ENCODE results near the gene PRKN. TPM values are rescaled to one million over a fixed set of nuclear protein-coding genes. Genes with fewer than 3 reads are reported as not detected.
"Not testable (repeated sequence)": the region's sequence is repeated elsewhere in the genome, so short reads cannot be mapped to it uniquely, and the experiment has no call there.

PRKN gene
- total RNA-seq, 1 experiment from 2014 or later, result 0.34 TPM

- H3K4me3 Mint-ChIP-seq (ENCODE audit: unreplicated experiment), result no peak overlapping the region
- ChIA-PET CTCF (no interaction called here), POLR2A (no interaction called here)
- DNase-seq, result no peak
- H3K36me3 ChIP-seq (ENCODE audit: control insufficient read depth, insufficient read depth, low read length), result no peaks in the 10 kb centered on the region
- no TSS peak for BruUV-seq (replicated peaks)
- H3K27ac Mint-ChIP-seq (ENCODE audit: unreplicated experiment), result no peak overlapping the region
- no peaks in the 10 kb centered on the region for H3K27me3 ChIP-seq (replicated peaks; ENCODE audit: control insufficient read depth, insufficient read depth, low read length)
- H3K4me3 ChIP-seq (ENCODE audit: low read depth, low read length), result no peak overlapping the region
- peaks cover 5% of the 10 kb centered on the region for H3K27me3 Mint-ChIP-seq (ENCODE audit: insufficient read depth, unreplicated experiment)
- no peaks in the 10 kb centered on the region for H3K9me3 Mint-ChIP-seq (ENCODE audit: unreplicated experiment)
- no peaks in the 10 kb centered on the region for H3K36me3 Mint-ChIP-seq (ENCODE audit: insufficient read depth, unreplicated experiment)
- no peak for TF ChIP-seq CTCF (IDR thresholded peaks at IDR 0.05; ENCODE audit: insufficient read depth in 1 of 2, low read depth in 1 of 2, low read length in 1 of 2, severe bottlenecking in 1 of 2, unreplicated experiment in 1 of 2)
- no peaks in the 10 kb centered on the region for H3K9me3 ChIP-seq
- intact Hi-C loops (cut with micrococcal nuclease; ENCODE audit: unreplicated experiment), result no loop called here
- H3K4me1 Mint-ChIP-seq (ENCODE audit: low read depth, unreplicated experiment), result no peaks in the 10 kb centered on the region
- no peaks in the 10 kb centered on the region for H3K4me1 ChIP-seq
Observed at GRCh38 chr6:161853657-161854056, 873.9 kb downstream of the PRKN start.

GRCh38 chr6:161851486-161851885 is 876.1 kb downstream of the PRKN start:
- H3K4me1 Mint-ChIP-seq (ENCODE audit: low read depth, unreplicated experiment); H3K36me3 Mint-ChIP-seq (ENCODE audit: insufficient read depth, unreplicated experiment); H3K4me3 ChIP-seq (ENCODE audit: low read depth, low read length); H3K9me3 ChIP-seq; H3K4me1 ChIP-seq; CTCF ChIA-PET; intact Hi-C loops (cut with micrococcal nuclease; ENCODE audit: unreplicated experiment); H3K27ac Mint-ChIP-seq (ENCODE audit: unreplicated experiment); H3K27me3 ChIP-seq (replicated peaks; ENCODE audit: control insufficient read depth, insufficient read depth, low read length); BruUV-seq (replicated peaks); H3K9me3 Mint-ChIP-seq (ENCODE audit: unreplicated experiment); POLR2A ChIA-PET; H3K4me3 Mint-ChIP-seq (ENCODE audit: unreplicated experiment); DNase-seq; H3K36me3 ChIP-seq (ENCODE audit: control insufficient read depth, insufficient read depth, low read length); H3K27me3 Mint-ChIP-seq (ENCODE audit: insufficient read depth, unreplicated experiment): not testable (repeated sequence)

- no TSS peak for BruUV-seq (replicated peaks)
- ChIA-PET POLR2A (no interaction called here), CTCF (no interaction called here)
- no peaks in the 10 kb centered on the region for H3K4me1 Mint-ChIP-seq (ENCODE audit: low read depth, unreplicated experiment)
- no peaks in the 10 kb centered on the region for H3K4me1 ChIP-seq
- H3K36me3 Mint-ChIP-seq (ENCODE audit: insufficient read depth, unreplicated experiment), result no peaks in the 10 kb centered on the region
- H3K4me3 Mint-ChIP-seq (ENCODE audit: unreplicated experiment), result no peak overlapping the region
- intact Hi-C loops (cut with micrococcal nuclease; ENCODE audit: unreplicated experiment), result no loop called here
- H3K4me3 ChIP-seq (ENCODE audit: low read depth, low read length), result no peak overlapping the region
- H3K36me3 ChIP-seq (ENCODE audit: control insufficient read depth, insufficient read depth, low read length), result no peaks in the 10 kb centered on the region
- H3K27me3 Mint-ChIP-seq (ENCODE audit: insufficient read depth, unreplicated experiment), result peaks cover 8% of the 10 kb centered on the region
- no peaks in the 10 kb centered on the region for H3K9me3 ChIP-seq
- no peak overlapping the region for H3K27ac Mint-ChIP-seq (ENCODE audit: unreplicated experiment)
- no peak for TF ChIP-seq CTCF (IDR thresholded peaks at IDR 0.05; ENCODE audit: insufficient read depth in 1 of 2, low read depth in 1 of 2, low read length in 1 of 2, severe bottlenecking in 1 of 2, unreplicated experiment in 1 of 2)
- H3K9me3 Mint-ChIP-seq (ENCODE audit: unreplicated experiment), result no peaks in the 10 kb centered on the region
- no peak for DNase-seq
- H3K27me3 ChIP-seq (replicated peaks; ENCODE audit: control insufficient read depth, insufficient read depth, low read length), result no peaks in the 10 kb centered on the region
Observed at GRCh38 chr6:161850562-161850961, 877.0 kb downstream of the PRKN start.

GRCh38 chr6:161847628-161848027 is 879.9 kb downstream of the PRKN start:
- Mint-ChIP-seq H3K27me3 (ENCODE audit: insufficient read depth, unreplicated experiment) (peaks cover 5% of the 10 kb centered on the region), H3K4me3 (ENCODE audit: unreplicated experiment) (no peak overlapping the region), H3K27ac (ENCODE audit: unreplicated experiment) (no peak overlapping the region), H3K36me3 (ENCODE audit: insufficient read depth, unreplicated experiment) (no peaks in the 10 kb centered on the region), H3K4me1 (ENCODE audit: low read depth, unreplicated experiment) (no peaks in the 10 kb centered on the region), H3K9me3 (ENCODE audit: unreplicated experiment) (no peaks in the 10 kb centered on the region)
- no peak for DNase-seq
- ChIA-PET CTCF (no interaction called here), POLR2A (no interaction called here)
- TF ChIP-seq CTCF (IDR thresholded peaks at IDR 0.05; ENCODE audit: insufficient read depth in 1 of 2, low read depth in 1 of 2, low read length in 1 of 2, severe bottlenecking in 1 of 2, unreplicated experiment in 1 of 2), result no peak
- Histone ChIP-seq H3K4me3 (ENCODE audit: low read depth, low read length) (no peak overlapping the region), H3K4me1 (no peaks in the 10 kb centered on the region), H3K27me3 (replicated peaks; ENCODE audit: control insufficient read depth, insufficient read depth, low read length) (no peaks in the 10 kb centered on the region), H3K9me3 (no peaks in the 10 kb centered on the region), H3K36me3 (ENCODE audit: control insufficient read depth, insufficient read depth, low read length) (no peaks in the 10 kb centered on the region)
- BruUV-seq (replicated peaks), result no TSS peak
- intact Hi-C loops (cut with micrococcal nuclease; ENCODE audit: unreplicated experiment), result no loop called here
